Measurements from ENCODE around the gene TAS2R40.

GRCh38 chr7:143269251-143269650, 47.4 kb downstream of the TAS2R40 start:
- TF ChIP-seq POLR2A (IDR thresholded peaks at IDR 0.05) (no peak), CTCF (IDR thresholded peaks at IDR 0.05) (no peak)

Measured in uterus (tissue), 2 donors.